ENCODE results near the gene DSCAML1. TPM values are rescaled to one million over a fixed set of nuclear protein-coding genes. Genes with fewer than 3 reads are reported as not detected.

DSCAML1 gene
- total and polyA plus RNA-seq, 10 of the 15 experiments (the other 5 are each of a cell fraction or from before 2014, with no cell fraction given): 0.03 to 0.18 (median 0.06) TPM; not detected in 1

DNA sequence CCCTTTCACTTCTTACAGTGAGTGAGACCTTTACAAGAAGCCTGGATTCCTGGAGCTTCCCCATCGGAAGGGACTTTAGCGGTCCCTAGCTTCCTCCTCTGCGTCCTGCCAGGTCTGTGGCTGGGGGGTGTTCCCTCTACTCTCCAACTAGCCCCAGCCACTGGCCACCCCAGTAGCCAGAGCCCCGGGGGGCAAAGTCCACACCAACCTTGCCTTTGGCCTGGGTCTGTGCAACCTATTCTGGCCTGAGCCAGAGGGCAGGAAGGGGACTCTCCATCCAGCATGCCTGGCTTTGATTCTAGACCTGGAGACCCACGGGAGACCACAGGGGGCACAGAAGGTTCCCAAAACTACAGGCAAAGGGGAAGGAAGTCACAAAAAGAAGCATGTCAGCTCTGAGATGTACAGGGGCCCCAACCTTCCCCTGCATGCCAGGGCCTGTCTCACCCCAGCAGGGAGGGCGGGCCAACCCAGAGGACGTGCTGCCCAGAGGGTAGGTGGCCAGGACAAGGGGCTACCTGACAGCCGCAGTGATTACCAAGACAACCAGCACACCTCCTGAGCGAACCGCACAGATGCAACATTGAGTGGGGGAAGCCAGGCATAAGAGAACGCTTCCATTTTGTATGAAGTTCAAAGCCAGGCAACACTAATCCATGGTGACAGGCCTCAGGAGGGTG lies 52.4 kb downstream of the DSCAML1 start:
- Histone ChIP-seq H3K36me3 (ENCODE audit: control insufficient read depth in 2 of 2, insufficient read depth in 2 of 2, low read length in 1 of 2) (no peaks in the 10 kb centered on the region), H3K9me3 (replicated peaks; ENCODE audit: control insufficient read depth, insufficient read depth, low read length) (no peaks in the 10 kb centered on the region; the same call in 2 of the 3 replicates), H3K27me3 (replicated peaks in 1 of 2; ENCODE audit: control insufficient read depth in 2 of 2, insufficient read depth in 2 of 2, low read length in 1 of 2) (peaks cover 2% of the 10 kb centered on the region in 2 experiments), H4K20me1 (ENCODE audit: control insufficient read depth, insufficient read depth) (no peaks in the 10 kb centered on the region), H3K27ac (ENCODE audit: control insufficient read depth, insufficient read depth) (no peak overlapping the region), H3K4me1 (ENCODE audit: control insufficient read depth, insufficient read depth, low read length) (no peaks in the 10 kb centered on the region), H3K79me2 (ENCODE audit: control insufficient read depth, insufficient read depth, low read length) (no peaks in the 10 kb centered on the region), H3K4me2 (ENCODE audit: control insufficient read depth, insufficient read depth) (no peak overlapping the region), H3K4me3 (no peak overlapping the region), H3K9ac (ENCODE audit: control insufficient read depth, insufficient read depth, low read length) (no peak overlapping the region), H2AFZ (ENCODE audit: control insufficient read depth, low read depth, low read length) (no peak overlapping the region)
- DNase-seq (ENCODE audit: low read depth, low spot score): no peak
- ChIA-PET POLR2A (no interaction called here), SMC1A (ENCODE audit: uncharacterized antibody, unreplicated experiment) (no interaction called here), RAD21 (ENCODE audit: unreplicated experiment) (interaction anchor here (0.6 kb wide), 1 partner anchor 39 kb away, joined by 3 read pairs; no protein-coding TSS in a partner anchor), CTCF (interaction anchor here (1.7 kb wide), 1 partner anchor 123 kb away, joined by 4 read pairs; no protein-coding TSS in a partner anchor)
- TF ChIP-seq ZZZ3 (IDR thresholded peaks at IDR 0.05; ENCODE audit: control insufficient read depth, insufficient read length, low read depth): no peak
- TF ChIP-seq IKZF1 (conservative IDR thresholded peaks at IDR 0.05): no peak
- TF ChIP-seq SMAD5 (IDR thresholded peaks at IDR 0.05; ENCODE audit: low read depth): no peak
- no peak for TF ChIP-seq KLF5 (IDR thresholded peaks at IDR 0.05; ENCODE audit: partially characterized antibody)
- no peak for TF ChIP-seq ZNF207 (IDR thresholded peaks at IDR 0.05; ENCODE audit: borderline replicate concordance)
- no peak for TF ChIP-seq LARP7 (IDR thresholded peaks at IDR 0.05)
- no peak for TF ChIP-seq EP300 (IDR thresholded peaks at IDR 0.05; ENCODE audit: borderline replicate concordance in 1 of 2, control insufficient read depth in 1 of 2, low read depth in 2 of 2, low read length in 2 of 2)
- ATAC-seq: no peak; the same call in 1 of the 3 replicates
- no peak for FAIRE-seq
- intact Hi-C loops (cut with micrococcal nuclease; ENCODE audit: unreplicated experiment): no loop called here
- in situ Hi-C loops (cut with MboI): no loop called here
- WGBS (ENCODE audit: insufficient coverage, insufficient replicate concordance, low lambda C conversion rate, missing lambda C conversion rate): 27% methylated on average over 11 of the region's 11 CpGs
- BruUV-seq (replicated peaks): no TSS peak

Data from GM12878 (cell line).